Thyroid gland (tissue), 4 donors: ENCODE results near the gene SMARCC1.

ENCODE experiments used
- POLR2A ChIP-seq, 2 donors: fragments of 450-650 bp; IDR thresholded peaks; one replicate each; pipeline ENCODE4 v1.6.1; 2017; ENCODE audit warnings: antibody characterized with exemption in 2 of 2, mild to moderate bottlenecking in 2 of 2, moderate library complexity in 1 of 2
- TF ChIP-seq, protein P1 (sequence below), 6 experiments: fragments of 200-600 bp in 3 of 6; fragments of 450-650 bp in 3 of 6; sonication (generic) in 3 of 6; IDR thresholded peaks; one replicate each; pipeline ENCODE4 v1.5.1; 2016 to 2019; ENCODE audit warnings: antibody characterized with exemption in 6 of 6, mild to moderate bottlenecking in 2 of 6, inconsistent platforms in 1 of 6, moderate library complexity in 1 of 6

DNA sequence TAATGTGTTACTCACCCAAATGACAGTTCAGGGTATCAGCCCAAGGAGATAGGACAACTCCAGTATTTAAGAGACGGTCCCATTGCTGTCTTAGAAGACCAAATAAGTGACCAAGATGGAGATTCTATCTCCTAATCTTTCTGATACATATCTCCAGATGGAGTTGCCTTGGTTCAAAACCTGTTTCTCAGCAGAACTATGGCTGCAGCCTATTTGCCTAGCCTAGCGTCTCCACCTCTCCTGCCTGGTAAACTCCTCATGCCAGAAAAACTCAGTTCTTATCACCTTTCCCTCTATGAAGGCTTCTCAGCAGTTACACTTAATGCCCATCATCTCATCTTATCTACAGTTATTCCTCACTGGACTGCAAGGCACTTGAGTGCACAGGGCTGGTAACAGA lies 201.8 kb downstream of the SMARCC1 start:
- TF ChIP-seq POLR2A (IDR thresholded peaks at IDR 0.05), result no peak
- TF ChIP-seq, protein P1, sequence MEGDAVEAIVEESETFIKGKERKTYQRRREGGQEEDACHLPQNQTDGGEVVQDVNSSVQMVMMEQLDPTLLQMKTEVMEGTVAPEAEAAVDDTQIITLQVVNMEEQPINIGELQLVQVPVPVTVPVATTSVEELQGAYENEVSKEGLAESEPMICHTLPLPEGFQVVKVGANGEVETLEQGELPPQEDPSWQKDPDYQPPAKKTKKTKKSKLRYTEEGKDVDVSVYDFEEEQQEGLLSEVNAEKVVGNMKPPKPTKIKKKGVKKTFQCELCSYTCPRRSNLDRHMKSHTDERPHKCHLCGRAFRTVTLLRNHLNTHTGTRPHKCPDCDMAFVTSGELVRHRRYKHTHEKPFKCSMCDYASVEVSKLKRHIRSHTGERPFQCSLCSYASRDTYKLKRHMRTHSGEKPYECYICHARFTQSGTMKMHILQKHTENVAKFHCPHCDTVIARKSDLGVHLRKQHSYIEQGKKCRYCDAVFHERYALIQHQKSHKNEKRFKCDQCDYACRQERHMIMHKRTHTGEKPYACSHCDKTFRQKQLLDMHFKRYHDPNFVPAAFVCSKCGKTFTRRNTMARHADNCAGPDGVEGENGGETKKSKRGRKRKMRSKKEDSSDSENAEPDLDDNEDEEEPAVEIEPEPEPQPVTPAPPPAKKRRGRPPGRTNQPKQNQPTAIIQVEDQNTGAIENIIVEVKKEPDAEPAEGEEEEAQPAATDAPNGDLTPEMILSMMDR (IDR thresholded peaks at IDR 0.05), result no peak
